ENCODE results near the gene IDE.

The IDE gene

DNA sequence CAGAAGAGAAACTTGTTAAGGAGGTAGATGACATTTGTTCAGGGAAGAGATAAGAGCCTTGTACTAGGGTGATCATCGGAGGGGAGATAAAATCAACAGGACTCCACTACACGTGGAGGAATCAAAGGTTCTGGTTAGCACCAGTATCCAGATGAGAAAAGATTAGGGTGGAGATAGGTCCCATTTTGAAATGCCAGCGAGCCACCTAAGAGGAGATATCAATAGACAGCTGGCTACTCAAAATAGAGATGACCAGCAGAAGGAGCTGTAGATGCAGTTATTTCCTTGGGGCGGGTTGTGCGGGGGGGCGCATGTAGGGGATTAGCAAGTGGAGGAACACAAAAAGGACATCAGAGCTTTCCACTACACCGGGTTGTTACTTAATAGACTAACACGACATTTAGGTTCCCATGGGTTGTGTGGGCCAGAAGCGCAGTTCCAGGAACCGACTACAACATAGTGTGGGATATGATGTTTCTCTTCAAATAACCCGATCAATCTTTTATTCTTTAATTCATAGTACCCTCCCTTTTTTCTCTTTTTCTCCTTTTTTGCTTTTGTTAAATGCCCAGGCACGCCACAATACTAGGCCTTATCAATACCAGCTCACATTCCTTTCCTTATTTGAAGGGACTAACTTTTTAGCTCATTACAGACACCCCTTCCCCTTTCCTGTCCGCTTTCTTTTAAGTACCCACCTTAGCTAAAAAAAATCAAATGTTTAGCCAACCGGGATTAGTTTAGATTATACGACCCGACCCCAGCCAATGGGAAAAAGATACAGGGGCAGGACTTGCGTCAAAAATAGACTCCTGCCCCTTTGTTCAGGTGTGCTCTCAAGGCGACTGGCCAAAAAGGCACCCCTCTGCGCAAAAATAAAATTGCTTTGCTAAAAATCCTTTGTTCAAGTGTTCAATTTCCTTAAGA is 17.0 kb upstream of the IDE start:
- TF ChIP-seq TAF1 (IDR thresholded peaks at IDR 0.05; ENCODE audit: borderline replicate concordance, insufficient read depth, low read length) (no peak), POLR2AphosphoS5 (IDR thresholded peaks at IDR 0.05; ENCODE audit: low read depth, low read length) (no peak), SIN3A (IDR thresholded peaks at IDR 0.05; ENCODE audit: borderline replicate concordance, insufficient read depth, low read length) (no peak), FOXP2 (optimal IDR thresholded peaks at IDR 0.05; ENCODE audit: borderline replicate concordance, extremely low read depth, extremely low read length, insufficient read depth) (no peak)
- TF ChIP-seq, protein P1, sequence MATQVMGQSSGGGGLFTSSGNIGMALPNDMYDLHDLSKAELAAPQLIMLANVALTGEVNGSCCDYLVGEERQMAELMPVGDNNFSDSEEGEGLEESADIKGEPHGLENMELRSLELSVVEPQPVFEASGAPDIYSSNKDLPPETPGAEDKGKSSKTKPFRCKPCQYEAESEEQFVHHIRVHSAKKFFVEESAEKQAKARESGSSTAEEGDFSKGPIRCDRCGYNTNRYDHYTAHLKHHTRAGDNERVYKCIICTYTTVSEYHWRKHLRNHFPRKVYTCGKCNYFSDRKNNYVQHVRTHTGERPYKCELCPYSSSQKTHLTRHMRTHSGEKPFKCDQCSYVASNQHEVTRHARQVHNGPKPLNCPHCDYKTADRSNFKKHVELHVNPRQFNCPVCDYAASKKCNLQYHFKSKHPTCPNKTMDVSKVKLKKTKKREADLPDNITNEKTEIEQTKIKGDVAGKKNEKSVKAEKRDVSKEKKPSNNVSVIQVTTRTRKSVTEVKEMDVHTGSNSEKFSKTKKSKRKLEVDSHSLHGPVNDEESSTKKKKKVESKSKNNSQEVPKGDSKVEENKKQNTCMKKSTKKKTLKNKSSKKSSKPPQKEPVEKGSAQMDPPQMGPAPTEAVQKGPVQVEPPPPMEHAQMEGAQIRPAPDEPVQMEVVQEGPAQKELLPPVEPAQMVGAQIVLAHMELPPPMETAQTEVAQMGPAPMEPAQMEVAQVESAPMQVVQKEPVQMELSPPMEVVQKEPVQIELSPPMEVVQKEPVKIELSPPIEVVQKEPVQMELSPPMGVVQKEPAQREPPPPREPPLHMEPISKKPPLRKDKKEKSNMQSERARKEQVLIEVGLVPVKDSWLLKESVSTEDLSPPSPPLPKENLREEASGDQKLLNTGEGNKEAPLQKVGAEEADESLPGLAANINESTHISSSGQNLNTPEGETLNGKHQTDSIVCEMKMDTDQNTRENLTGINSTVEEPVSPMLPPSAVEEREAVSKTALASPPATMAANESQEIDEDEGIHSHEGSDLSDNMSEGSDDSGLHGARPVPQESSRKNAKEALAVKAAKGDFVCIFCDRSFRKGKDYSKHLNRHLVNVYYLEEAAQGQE (IDR thresholded peaks at IDR 0.05; ENCODE audit: insufficient read depth in 1 of 2, low read depth in 2 of 2, low read length in 2 of 2) = no peak

DNA sequence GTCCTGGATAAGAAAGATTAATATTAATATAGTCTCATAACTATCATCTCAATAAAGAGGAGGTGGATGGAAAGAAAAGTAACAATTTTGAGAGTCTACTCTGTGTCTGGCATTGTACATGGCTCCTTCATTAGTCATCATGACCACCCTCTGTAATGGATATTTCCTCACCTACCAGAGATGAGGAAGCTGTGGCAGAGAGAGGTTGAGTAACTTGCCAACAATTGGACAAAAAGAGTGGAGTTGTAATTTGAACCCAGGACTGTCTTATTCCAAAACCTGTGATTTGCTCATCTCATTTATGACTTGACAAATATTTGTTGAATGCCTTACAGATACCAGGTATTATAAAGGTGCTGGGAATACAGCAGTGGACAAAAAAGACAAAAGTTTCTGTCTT is 2.1 kb upstream of the IDE start:
- TF ChIP-seq, protein P1 (IDR thresholded peaks at IDR 0.05; ENCODE audit: insufficient read depth in 1 of 2, low read depth in 2 of 2, low read length in 2 of 2) = no peak
- no peak for TF ChIP-seq POLR2AphosphoS5 (IDR thresholded peaks at IDR 0.05; ENCODE audit: low read depth, low read length)
- no peak for TF ChIP-seq SIN3A (IDR thresholded peaks at IDR 0.05; ENCODE audit: borderline replicate concordance, insufficient read depth, low read length)
- no peak for TF ChIP-seq TAF1 (IDR thresholded peaks at IDR 0.05; ENCODE audit: borderline replicate concordance, insufficient read depth, low read length)
- no peak for TF ChIP-seq FOXP2 (optimal IDR thresholded peaks at IDR 0.05; ENCODE audit: borderline replicate concordance, extremely low read depth, extremely low read length, insufficient read depth)

DNA sequence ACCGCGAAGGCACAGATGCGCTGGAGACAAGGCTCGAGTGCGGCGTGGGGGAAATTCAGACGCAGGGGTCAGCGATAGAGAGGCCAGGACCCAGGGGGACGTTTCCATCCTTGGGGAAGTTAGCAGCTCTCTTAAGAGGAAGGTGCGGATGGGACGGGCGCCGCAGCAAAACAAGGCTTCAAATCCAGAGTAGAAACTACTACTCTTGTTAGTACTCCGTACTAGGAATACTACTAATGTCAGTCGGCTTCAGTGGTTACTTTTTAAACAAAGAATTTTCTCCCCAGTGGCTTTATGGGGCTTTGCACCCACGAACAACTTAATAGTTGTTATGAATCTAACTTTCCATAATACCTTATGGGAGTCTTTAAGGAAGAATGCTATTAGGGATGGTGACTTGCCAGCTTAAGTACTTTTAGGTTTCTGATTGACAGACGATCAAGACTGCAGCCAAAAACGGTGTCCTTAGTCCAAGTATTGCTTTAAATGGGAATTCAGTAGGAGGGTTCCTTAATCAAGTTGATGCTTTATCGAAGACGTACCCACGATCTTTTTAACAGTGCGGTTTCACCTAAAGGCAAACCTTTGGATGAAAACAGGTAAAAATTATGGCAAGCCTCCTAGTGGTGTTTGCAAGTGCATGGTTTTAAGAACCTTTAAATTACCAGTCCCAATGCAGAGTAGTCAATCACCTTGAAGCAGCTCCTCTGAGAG is 812 bp upstream of the IDE start:
- no peak for TF ChIP-seq TAF1 (IDR thresholded peaks at IDR 0.05; ENCODE audit: borderline replicate concordance, insufficient read depth, low read length)
- no peak for TF ChIP-seq FOXP2 (optimal IDR thresholded peaks at IDR 0.05; ENCODE audit: borderline replicate concordance, extremely low read depth, extremely low read length, insufficient read depth)
- TF ChIP-seq, protein P1 (IDR thresholded peaks at IDR 0.05; ENCODE audit: insufficient read depth in 1 of 2, low read depth in 2 of 2, low read length in 2 of 2) = no peak
- no peak for TF ChIP-seq SIN3A (IDR thresholded peaks at IDR 0.05; ENCODE audit: borderline replicate concordance, insufficient read depth, low read length)

DNA sequence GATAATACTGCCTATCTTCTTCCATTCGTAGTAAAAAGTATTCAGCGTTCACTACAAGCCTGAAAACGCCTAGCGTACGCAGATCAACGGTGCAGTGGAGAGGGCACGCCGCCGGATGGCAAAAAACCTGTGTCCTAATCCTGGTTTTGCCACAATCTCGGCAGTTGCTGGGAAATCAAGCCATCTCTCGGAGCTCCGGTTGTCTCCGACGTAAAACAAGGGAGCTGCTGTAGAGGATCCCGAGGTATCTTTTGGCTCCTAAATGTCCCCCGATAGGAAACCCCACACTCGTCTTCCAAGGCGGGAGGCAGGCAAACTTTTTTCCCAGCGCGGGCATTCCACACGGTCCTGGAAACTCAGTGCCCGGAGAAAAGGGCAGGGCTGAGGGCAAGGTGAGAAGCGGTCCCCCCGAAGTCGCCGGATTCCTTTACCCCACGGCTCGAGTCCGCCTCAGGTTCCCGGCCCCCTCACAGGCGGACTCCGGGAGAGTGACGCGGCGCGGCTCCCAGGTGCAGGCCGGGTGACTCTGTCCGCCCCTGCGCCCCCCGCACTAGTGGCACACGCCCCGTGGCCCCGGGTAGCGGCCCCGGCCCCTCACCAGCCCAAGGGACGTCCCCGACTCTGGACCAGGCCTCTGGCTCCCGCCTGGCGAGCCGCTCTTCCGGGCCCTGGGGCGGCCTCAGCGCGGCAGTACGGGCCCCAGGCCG is 649 bp downstream of the IDE start:
- TF ChIP-seq, protein P1 (IDR thresholded peaks at IDR 0.05; ENCODE audit: insufficient read depth in 1 of 2, low read depth in 2 of 2, low read length in 2 of 2) = no peak
- TF ChIP-seq TAF1 (IDR thresholded peaks at IDR 0.05; ENCODE audit: borderline replicate concordance, insufficient read depth, low read length) = no peak
- no peak for TF ChIP-seq SIN3A (IDR thresholded peaks at IDR 0.05; ENCODE audit: borderline replicate concordance, insufficient read depth, low read length)
- TF ChIP-seq FOXP2 (optimal IDR thresholded peaks at IDR 0.05; ENCODE audit: borderline replicate concordance, extremely low read depth, extremely low read length, insufficient read depth) = no peak
- no peak for TF ChIP-seq POLR2AphosphoS5 (IDR thresholded peaks at IDR 0.05; ENCODE audit: low read depth, low read length)
